ENCODE data around the gene PTCD1. TPM values are rescaled to one million over a fixed set of nuclear protein-coding genes. Genes with fewer than 3 reads are reported as not detected.
"Not testable (repeated sequence)": the region's sequence is repeated elsewhere in the genome, so short reads cannot be mapped to it uniquely, and the experiment has no call there.

Gene PTCD1
- total RNA-seq, 4 donors from 2014 or later, result 7.7 to 14.8 (median 10.7) TPM

GRCh38 chr7:99418260-99418659 lies 20.3 kb downstream of the PTCD1 start:
- DNase-seq (ENCODE audit: low spot score in 2 of 2), result no peak
- H3K27me3 ChIP-seq, result no peaks in the 10 kb centered on the region
- H3K4me1 ChIP-seq, result no peaks in the 10 kb centered on the region
- peaks cover 90% of the 10 kb centered on the region for H3K36me3 ChIP-seq
- H3K9me3 ChIP-seq, result no peaks in the 10 kb centered on the region
- TF ChIP-seq EP300 (IDR thresholded peaks at IDR 0.05), result no peak
- TF ChIP-seq POLR2AphosphoS5 (IDR thresholded peaks at IDR 0.05), result no peak
- no peak overlapping the region for H3K27ac ChIP-seq
- H3K4me3 ChIP-seq, result no peak overlapping the region
- 95% methylated on average over 6 of the region's 9 CpGs for WGBS

GRCh38 chr7:99415513-99416127 lies 23.0 kb downstream of the PTCD1 start:
- not testable (repeated sequence) for H3K27ac ChIP-seq; DNase-seq (ENCODE audit: low spot score in 2 of 2); H3K4me1 ChIP-seq; H3K4me3 ChIP-seq; H3K27me3 ChIP-seq; H3K9me3 ChIP-seq
- 67% methylated on average over 16 of the region's 17 CpGs for WGBS
- TF ChIP-seq CTCF (IDR thresholded peaks at IDR 0.05), result peak; percentile 10 to 57
- peaks cover 96% of the 10 kb centered on the region for H3K36me3 ChIP-seq

GRCh38 chr7:99410635-99411034 lies 28.0 kb downstream of the PTCD1 start:
- Histone ChIP-seq H3K4me3 (no peak overlapping the region), H3K27ac (no peak overlapping the region), H3K9me3 (no peaks in the 10 kb centered on the region), H3K4me1 (peaks cover 40% of the 10 kb centered on the region), H3K36me3 (peaks cover 52% of the 10 kb centered on the region), H3K27me3 (no peaks in the 10 kb centered on the region)
- DNase-seq (ENCODE audit: low spot score in 2 of 2), result no peak
- 90% methylated on average over 2 of the region's 2 CpGs for WGBS
- TF ChIP-seq EP300 (IDR thresholded peaks at IDR 0.05) (no peak), POLR2A (IDR thresholded peaks at IDR 0.05) (no peak), POLR2AphosphoS5 (IDR thresholded peaks at IDR 0.05) (no peak), CTCF (IDR thresholded peaks at IDR 0.05) (no peak)

- H3K27me3 ChIP-seq, result no peaks in the 10 kb centered on the region
- 30% methylated on average over 3 of the region's 3 CpGs for WGBS
- H3K9me3 ChIP-seq, result no peaks in the 10 kb centered on the region
- peaks cover 44% of the 10 kb centered on the region for H3K36me3 ChIP-seq
- no peak for DNase-seq (ENCODE audit: low spot score in 2 of 2)
- H3K4me3 ChIP-seq, result peak overlapping the region; percentile 92
- H3K27ac ChIP-seq, result peak overlapping the region; percentile 95
- H3K4me1 ChIP-seq, result peaks cover 47% of the 10 kb centered on the region
- no peak for TF ChIP-seq EP300 (IDR thresholded peaks at IDR 0.05)
- no peak for TF ChIP-seq POLR2AphosphoS5 (IDR thresholded peaks at IDR 0.05)
- TF ChIP-seq CTCF (IDR thresholded peaks at IDR 0.05), result no peak
- no peak for TF ChIP-seq POLR2A (IDR thresholded peaks at IDR 0.05)
These were observed 28.8 kb downstream of the PTCD1 start for GRCh38 chr7:99409806-99410205.

GRCh38 chr7:99409192-99409572 lies 29.4 kb downstream of the PTCD1 start:
- Histone ChIP-seq H3K27ac (peak overlapping the region; percentile 95), H3K4me1 (peaks cover 54% of the 10 kb centered on the region), H3K9me3 (no peaks in the 10 kb centered on the region), H3K36me3 (peaks cover 46% of the 10 kb centered on the region), H3K4me3 (peak overlapping the region; percentile 92), H3K27me3 (no peaks in the 10 kb centered on the region)
- no peak for DNase-seq (ENCODE audit: low spot score in 2 of 2)
- WGBS, result under 1% methylated on average over 18 of the region's 18 CpGs
- TF ChIP-seq EP300 (IDR thresholded peaks at IDR 0.05) (no peak), POLR2A (IDR thresholded peaks at IDR 0.05) (no peak), POLR2AphosphoS5 (IDR thresholded peaks at IDR 0.05) (no peak), CTCF (IDR thresholded peaks at IDR 0.05) (no peak)
